A549 (cell line): ENCODE results near the gene LPCAT1. TPM values are rescaled to one million over a fixed set of nuclear protein-coding genes. Genes with fewer than 3 reads are reported as not detected.
"Not testable (repeated sequence)": the region's sequence is repeated elsewhere in the genome, so short reads cannot be mapped to it uniquely, and the experiment has no call there.

Experiments used
- ATAC-seq, 2 experiments: fragments of 200-7000 bp in 1 of 2; fragments of >200 bp in 1 of 2; cut with Nextera tagmentation in 1 of 2; cut with Tn5 transposase in 1 of 2; 3 replicates each; pipeline versions ENCODE4 v1.8.0 to v1.9.1; 2018 to 2020; ENCODE audit warnings: mild to moderate bottlenecking in 1 of 2, moderate library complexity in 1 of 2
- CTCF ChIA-PET: fragments of 300-600 bp; sonication (Branson Sonifier 250); formaldehyde crosslinking; extraction: SDS; loops from one replicate; lab custom pipeline; 2021; ENCODE audit warnings: antibody characterized with exemption, inconsistent platforms; lab: Yijun Ruan, JAX
- POLR2A ChIA-PET: fragments of 350-600 bp; formaldehyde crosslinking; extraction: SDS; loops from one replicate; lab custom pipeline; 2021; ENCODE audit warnings: antibody characterized with exemption, inconsistent platforms; lab: Yijun Ruan, JAX
- DNase-seq, 2 experiments: peaks; one replicate each; pipeline versions ENCODE4 v3.0.0 to v3.0.0-alpha.2; 2011 to 2016; ENCODE audit warnings: low read depth in 1 of 2, low spot score in 1 of 2
- FAIRE-seq: peaks from 2 replicates; lab custom pipeline; 2011; peaks lifted over from hg19 to GRCh38; lab: Jason Lieb, UNC
- H3K27ac ChIP-seq, 2 experiments: fragments of >200 bp; sonication (Bioruptor Twin); formaldehyde crosslinking; 3 replicates each; pipeline ENCODE4 v1.5.1; 2016 to 2017
- H3K4me1 ChIP-seq: fragments of >200 bp; sonication (Bioruptor Twin); formaldehyde crosslinking; 3 replicates; pipeline ENCODE4 v1.6.1; 2016
- H3K4me2 ChIP-seq: fragments of >200 bp; sonication (Bioruptor Twin); formaldehyde crosslinking; 3 replicates; pipeline ENCODE4 v1.6.1; 2016
- H3K4me3 ChIP-seq: fragments of >200 bp; sonication (Bioruptor Twin); formaldehyde crosslinking; 3 replicates; pipeline ENCODE4 v1.5.1; 2016
- H3K9me3 ChIP-seq: fragments of >200 bp; sonication (Bioruptor Twin); formaldehyde crosslinking; 3 replicates; pipeline ENCODE4 v1.6.1; 2016
- ATOH8 ChIP-seq: fragments of 250-450 bp; sonication (Bioruptor Pico); IDR thresholded peaks from 2 replicates; pipeline ENCODE4 v1.5.0; 2020; ENCODE audit warnings: low read depth, mild to moderate bottlenecking, moderate library complexity
- CBX2 ChIP-seq: fragments of 200-600 bp; sonication (generic); IDR thresholded peaks from 2 replicates; pipeline ENCODE4 v1.6.1; 2016; ENCODE audit warnings: low read depth, mild to moderate bottlenecking, borderline replicate concordance
- CHD2 ChIP-seq: fragments of 150-350 bp; IDR thresholded peaks from 2 replicates; pipeline ENCODE4 v1.6.1; 2014; ENCODE audit warnings: low read length; ENCODE audit not compliant: partially characterized antibody
- EHF ChIP-seq: fragments of 250-450 bp; sonication (Bioruptor Pico); IDR thresholded peaks from 2 replicates; pipeline ENCODE4 v1.5.0; 2020; ENCODE audit warnings: mild to moderate bottlenecking
- EP300 ChIP-seq, 2 experiments: fragments of >200 bp; sonication (Bioruptor Twin); formaldehyde crosslinking; IDR thresholded peaks; 2 replicates in 1 of 2; 3 replicates in 1 of 2; pipeline ENCODE4 v1.6.1; 2016 to 2017
- FOSL2 ChIP-seq, 2 experiments: fragments of 450-650 bp in 1 of 2; fragments of >200 bp in 1 of 2; sonication (Bioruptor Twin) in 1 of 2; formaldehyde crosslinking; IDR thresholded peaks; 2 replicates each; pipeline versions ENCODE4 v1.5.0 to v1.6.1; 2016 to 2020; ENCODE audit warnings: mild to moderate bottlenecking in 1 of 2, moderate library complexity in 1 of 2
- FOXS1 ChIP-seq: fragments of 250-450 bp; sonication (Bioruptor Pico); IDR thresholded peaks from 2 replicates; pipeline ENCODE4 v1.5.0; 2020; ENCODE audit warnings: mild to moderate bottlenecking, moderate library complexity
- HMGXB4 ChIP-seq: fragments of 250-450 bp; sonication (Bioruptor Pico); IDR thresholded peaks from 2 replicates; pipeline ENCODE4 v1.5.0; 2021; ENCODE audit warnings: mild to moderate bottlenecking, moderate library complexity, borderline replicate concordance
- MAFK ChIP-seq: fragments of 450-650 bp; IDR thresholded peaks from 2 replicates; pipeline ENCODE4 v1.6.1; 2014; ENCODE audit not compliant: partially characterized antibody
- NFE2L2 ChIP-seq: fragments of 150-350 bp; conservative IDR thresholded peaks from 2 replicates; pipeline ENCODE4 v1.6.1; 2014; ENCODE audit warnings: low read length
- NPAS2 ChIP-seq: fragments of 250-450 bp; sonication (Bioruptor Pico); IDR thresholded peaks from 2 replicates; pipeline ENCODE4 v1.8.0; 2022; ENCODE audit warnings: mild to moderate bottlenecking, moderate library complexity, borderline replicate concordance
- RFX5 ChIP-seq: fragments of 450-650 bp; IDR thresholded peaks from 2 replicates; pipeline ENCODE4 v1.7.1; 2014; ENCODE audit warnings: antibody characterized with exemption, mild to moderate bottlenecking, moderate library complexity
- RNF2 ChIP-seq: fragments of 200-600 bp; sonication (generic); IDR thresholded peaks from 2 replicates; pipeline ENCODE4 v1.6.1; 2016; ENCODE audit warnings: low read depth, mild to moderate bottlenecking, antibody characterized with exemption, moderate library complexity, borderline replicate concordance
- WGBS: methylation state at CpG from one replicate; pipeline ENCODE4 v1.1.6; 2017; ENCODE audit errors: missing lambda C conversion rate; 5-methylcytosine and 5-hydroxymethylcytosine counted together
- polyA plus RNA-seq, 4 experiments: library from polyadenylated mRNA; depleted of rRNA in 3 of 4; stranded (reverse); fragments of >200 nt; fragmentation: RNase III in 1 of 4; extraction: RNeasy Plus Mini Kit Qiagen cat#74134 plus additional on column Dnase treatment in 1 of 4; gene quantifications; 2 replicates in 3 of 4; 3 replicates in 1 of 4; pipeline ENCODE4 v1.2.3, GENCODE V29; 2011 to 2017
- TF ChIP-seq, protein P1 (sequence below): fragments of >200 bp; sonication (Bioruptor Twin); formaldehyde crosslinking; IDR thresholded peaks from 3 replicates; pipeline ENCODE4 v1.6.1; 2016
- TF ChIP-seq, protein P2 (sequence below): fragments of 450-650 bp; IDR thresholded peaks from 2 replicates; pipeline ENCODE4 v1.6.1; 2014; ENCODE audit warnings: antibody characterized with exemption

Gene LPCAT1
- polyA plus RNA-seq, 2 of the 4 experiments (the other 2 are of a cell fraction): 22.9 to 74.9 TPM

DNA sequence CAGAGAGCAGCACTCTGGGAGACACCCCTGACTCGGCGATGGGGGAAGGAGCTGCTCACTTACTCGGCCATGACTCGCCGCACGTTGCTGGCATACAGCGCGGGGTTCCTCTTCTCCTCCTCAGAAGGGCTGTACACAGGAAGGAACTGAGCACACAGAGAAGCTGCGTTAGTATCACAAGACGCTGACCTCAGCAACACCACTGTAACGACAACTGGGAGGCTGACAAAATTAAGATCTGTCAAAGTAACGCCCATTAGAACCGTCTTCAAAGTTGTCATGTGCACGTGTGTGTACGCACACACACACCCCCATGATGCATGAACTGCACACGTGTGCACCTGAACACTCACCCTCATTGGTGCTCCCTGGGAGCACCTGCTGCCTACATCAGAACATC is 46.4 kb downstream of the LPCAT1 start:
- FAIRE-seq (no peak), DNase-seq (no peak), ATAC-seq (no peak)
- Histone ChIP-seq H3K9me3 (no peaks in the 10 kb centered on the region), H3K4me3 (no peak overlapping the region), H3K4me1 (peaks cover 16% of the 10 kb centered on the region), H3K4me2 (no peak overlapping the region), H3K27ac (no peak overlapping the region)
- 92% methylated on average over 16 of the region's 16 CpGs for WGBS
- ChIA-PET POLR2A (no interaction called here), CTCF (interaction anchor here (0.7 to 2.1 kb wide), 4 partner anchors 30 to 168 kb away, joined by 3 to 4 read pairs (median 4); no protein-coding TSS in a partner anchor)
- TF ChIP-seq RFX5 (no peak), FOSL2 (IDR thresholded peaks at IDR 0.05) (no peak), FOSL2 (CRISPR knock-in tag; IDR thresholded peaks at IDR 0.05) (no peak), MAFK (peak; percentile 44)

GRCh38 chr5:1476967-1477310 is 46.8 kb downstream of the LPCAT1 start:
- peaks cover 16% of the 10 kb centered on the region for H3K4me1 ChIP-seq
- POLR2A ChIA-PET: no interaction called here
- 94% methylated on average over 11 of the region's 11 CpGs for WGBS
- FAIRE-seq (no peak), ATAC-seq (no peak), DNase-seq (no peak)
- no peak overlapping the region for H3K27ac ChIP-seq
- no peaks in the 10 kb centered on the region for H3K9me3 ChIP-seq
- H3K4me3 ChIP-seq: no peak overlapping the region
- TF ChIP-seq HMGXB4 (CRISPR knock-in tag) (no peak), RNF2 (no peak), NPAS2 (CRISPR knock-in tag) (no peak), EP300 (IDR thresholded peaks at IDR 0.05) (no peak)
- no peak overlapping the region for H3K4me2 ChIP-seq
- CTCF ChIA-PET: interaction anchor here (0.7 to 1.1 kb wide), 3 partner anchors 31 to 168 kb away, joined by 3 to 4 read pairs (median 3); no protein-coding TSS in a partner anchor

GRCh38 chr5:1476181-1476966 is 47.4 kb downstream of the LPCAT1 start:
- H3K27ac ChIP-seq: no peak overlapping the region
- TF ChIP-seq EHF (CRISPR knock-in tag): no peak
- TF ChIP-seq FOXS1 (CRISPR knock-in tag): no peak
- TF ChIP-seq, protein P1, sequence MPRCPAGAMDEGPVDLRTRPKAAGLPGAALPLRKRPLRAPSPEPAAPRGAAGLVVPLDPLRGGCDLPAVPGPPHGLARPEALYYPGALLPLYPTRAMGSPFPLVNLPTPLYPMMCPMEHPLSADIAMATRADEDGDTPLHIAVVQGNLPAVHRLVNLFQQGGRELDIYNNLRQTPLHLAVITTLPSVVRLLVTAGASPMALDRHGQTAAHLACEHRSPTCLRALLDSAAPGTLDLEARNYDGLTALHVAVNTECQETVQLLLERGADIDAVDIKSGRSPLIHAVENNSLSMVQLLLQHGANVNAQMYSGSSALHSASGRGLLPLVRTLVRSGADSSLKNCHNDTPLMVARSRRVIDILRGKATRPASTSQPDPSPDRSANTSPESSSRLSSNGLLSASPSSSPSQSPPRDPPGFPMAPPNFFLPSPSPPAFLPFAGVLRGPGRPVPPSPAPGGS: no peak
- TF ChIP-seq NFE2L2: no peak
- TF ChIP-seq CHD2: no peak
- TF ChIP-seq ATOH8 (CRISPR knock-in tag): no peak
- TF ChIP-seq, protein P2, sequence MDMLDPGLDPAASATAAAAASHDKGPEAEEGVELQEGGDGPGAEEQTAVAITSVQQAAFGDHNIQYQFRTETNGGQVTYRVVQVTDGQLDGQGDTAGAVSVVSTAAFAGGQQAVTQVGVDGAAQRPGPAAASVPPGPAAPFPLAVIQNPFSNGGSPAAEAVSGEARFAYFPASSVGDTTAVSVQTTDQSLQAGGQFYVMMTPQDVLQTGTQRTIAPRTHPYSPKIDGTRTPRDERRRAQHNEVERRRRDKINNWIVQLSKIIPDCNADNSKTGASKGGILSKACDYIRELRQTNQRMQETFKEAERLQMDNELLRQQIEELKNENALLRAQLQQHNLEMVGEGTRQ: no peak
- no peak for TF ChIP-seq CBX2
- TF ChIP-seq, all 56 proteins: peak for 0
- POLR2A ChIA-PET: no interaction called here
- 91% methylated on average over 27 of the region's 28 CpGs for WGBS
- FAIRE-seq: no peak
- no peaks in the 10 kb centered on the region for H3K9me3 ChIP-seq
- DNase-seq: no peak
- CTCF ChIA-PET: no interaction called here
- no peak overlapping the region for H3K4me2 ChIP-seq
- no peak for ATAC-seq
- H3K4me1 ChIP-seq: peaks cover 16% of the 10 kb centered on the region
- no peak overlapping the region for H3K4me3 ChIP-seq

DNA sequence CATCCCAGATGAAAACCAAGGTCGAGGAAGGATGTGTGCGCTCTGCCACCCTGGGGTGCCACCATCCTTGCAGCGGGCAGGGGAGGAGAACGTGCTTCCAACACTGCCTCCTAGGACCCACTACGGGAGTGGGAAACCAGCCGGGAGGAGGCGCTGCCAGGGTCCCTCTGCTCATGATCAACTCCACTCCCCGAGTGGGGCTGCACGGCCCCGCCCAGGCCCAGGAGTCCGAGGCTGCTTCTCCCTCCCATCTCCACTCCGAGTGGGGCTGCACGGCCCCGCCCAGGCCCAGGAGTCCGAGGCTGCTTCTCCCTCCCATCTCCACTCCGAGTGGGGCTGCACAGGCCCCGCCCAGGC is 48.2 kb downstream of the LPCAT1 start:
- WGBS: 97% methylated on average over 10 of the region's 17 CpGs
- CTCF ChIA-PET, H3K27ac ChIP-seq, H3K4me2 ChIP-seq, H3K4me3 ChIP-seq, DNase-seq, ATAC-seq, POLR2A ChIA-PET, H3K9me3 ChIP-seq, FAIRE-seq: not testable (repeated sequence)
- H3K4me1 ChIP-seq: peaks cover 21% of the 10 kb centered on the region
